Umbilical cord (tissue), 2 donors: ENCODE measurements around the gene EFHD1. TPM values are rescaled to one million over a fixed set of nuclear protein-coding genes. Genes with fewer than 3 reads are reported as not detected.
A peak's percentile ranks its signal among the peaks of the same experiment; 100 is the strongest.
"Not testable (repeated sequence)": the region's sequence is repeated elsewhere in the genome, so short reads cannot be mapped to it uniquely, and the experiment has no call there.

Source experiments
- DNase-seq: peaks from one replicate; pipeline ENCODE4 v3.0.0-alpha.2; 2015; ENCODE audit warnings: low spot score
- total RNA-seq: library from RNA; depleted of rRNA; stranded (reverse); fragments of >200 nt; gene quantifications from one replicate; pipeline ENCODE4 v1.2.3, GENCODE V29; 2014; ENCODE audit warnings: low replicate concordance; ENCODE audit not compliant: insufficient read depth

The EFHD1 gene
- total RNA-seq, 1 donor from 2014 or later: 1.2 TPM

DNA sequence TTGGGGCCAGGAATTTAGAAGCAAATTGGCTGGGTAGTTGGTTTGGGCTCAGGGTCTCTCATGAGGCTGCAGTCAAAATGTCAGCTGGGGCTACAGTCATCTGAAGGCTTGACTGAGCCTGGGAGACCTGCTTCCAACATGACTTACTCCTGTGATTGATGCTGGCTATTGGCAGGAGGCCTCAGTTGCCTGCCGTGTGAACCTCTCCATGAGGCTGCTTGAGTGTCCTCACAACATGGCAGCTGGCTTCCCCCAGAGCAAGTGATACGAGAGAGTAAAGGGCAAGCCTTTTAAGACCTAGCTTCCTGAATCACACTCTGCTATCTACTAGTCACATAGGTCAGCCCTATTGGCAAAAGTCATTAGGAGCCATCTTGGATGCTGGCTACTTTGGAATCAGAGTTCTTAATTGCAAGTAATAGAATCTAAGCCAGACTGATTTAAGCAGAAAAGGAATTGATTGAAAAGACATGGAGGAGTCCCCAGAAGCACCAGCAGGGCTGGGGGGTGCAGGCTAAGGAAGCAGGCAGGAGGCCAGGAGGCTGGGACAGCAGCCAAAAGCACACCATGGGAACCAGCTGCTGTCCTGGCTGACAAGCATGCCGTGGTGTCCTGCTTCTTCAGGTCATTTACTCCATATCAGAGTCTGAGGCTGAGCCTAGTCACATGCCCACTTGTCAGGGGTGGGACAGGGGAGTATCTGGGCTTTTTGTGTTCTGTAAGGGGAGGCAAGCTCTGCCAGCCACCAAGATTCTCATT lies 55.9 kb downstream of the EFHD1 start:
- DNase-seq: no peak

GRCh38 chr2:232691117-232691516 lies 57.7 kb downstream of the EFHD1 start:
- not testable (repeated sequence) for DNase-seq

GRCh38 chr2:232693344-232693743 lies 59.9 kb downstream of the EFHD1 start:
- DNase-seq: no peak

DNA sequence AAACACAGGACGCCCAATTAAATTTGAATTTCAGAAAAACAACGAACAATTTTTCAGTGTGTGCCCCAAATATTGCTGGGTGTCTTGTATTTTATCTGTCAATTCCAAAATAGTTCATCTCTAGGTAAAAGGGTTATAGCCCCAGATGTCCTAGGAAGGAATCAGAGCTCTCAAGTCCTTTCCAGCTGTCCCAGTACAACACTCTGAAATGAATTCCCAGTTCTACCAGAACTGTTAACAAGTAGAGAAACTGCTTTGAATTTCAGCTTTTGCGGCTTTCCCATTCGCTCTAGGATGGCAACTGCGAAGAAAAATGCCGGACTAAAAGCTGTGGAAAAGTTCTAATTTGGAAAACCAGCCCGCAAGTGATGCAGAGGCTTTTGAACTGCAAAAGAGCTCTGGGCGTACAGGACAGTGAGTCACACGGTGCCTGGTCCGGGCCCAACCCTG lies 63.2 kb downstream of the EFHD1 start:
- no peak for DNase-seq

- peak; percentile 97 for DNase-seq
Observed at GRCh38 chr2:232697059-232697806, 63.8 kb downstream of the EFHD1 start, which contains the start of gene GIGYF2. Gene GIGYF2, plus strand, starts transcription at chr2:232697331. Its CDS starts 37,867 bp downstream, at chr2:232735198.

DNA sequence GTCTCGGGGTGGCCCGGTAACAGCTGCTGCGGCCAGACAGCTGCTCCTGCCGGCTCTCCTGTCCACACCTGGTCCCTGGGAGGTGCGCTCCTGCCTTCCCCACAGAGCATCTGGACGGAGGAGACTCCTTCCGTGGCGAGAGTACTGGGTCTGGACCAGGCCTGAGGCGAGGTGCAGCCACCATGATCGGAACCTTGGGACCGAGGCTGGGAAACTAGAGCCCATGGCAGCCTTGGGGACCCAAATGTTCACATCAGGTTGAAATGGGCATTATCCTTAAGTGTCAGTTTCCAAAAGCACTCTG lies 64.4 kb downstream of the EFHD1 start:
- no peak for DNase-seq

DNA sequence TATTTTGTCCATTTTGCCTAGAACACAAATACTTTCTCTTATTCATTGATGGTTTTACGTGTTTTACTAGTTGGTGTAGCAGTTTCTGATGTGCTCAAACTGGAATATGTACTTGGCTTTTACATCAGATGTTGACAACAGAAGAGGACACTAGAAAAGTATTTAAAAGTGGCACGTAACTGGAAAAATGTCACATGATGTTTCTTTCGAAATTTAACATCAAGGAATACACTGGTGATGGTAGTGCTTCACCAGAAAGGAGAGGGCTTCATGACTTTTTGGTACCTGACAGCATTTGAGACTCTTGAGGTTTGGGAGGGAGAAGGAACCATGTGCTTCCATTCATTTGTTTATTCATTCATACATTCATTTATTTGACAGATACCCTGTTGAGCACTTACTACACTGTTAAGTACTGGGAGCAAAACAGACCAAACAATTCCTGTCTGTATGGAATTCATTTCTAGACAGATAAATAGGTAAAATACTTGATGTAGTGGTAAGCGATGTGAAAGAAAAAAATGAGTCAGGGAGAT lies 65.2 kb downstream of the EFHD1 start:
- no peak for DNase-seq

- DNase-seq: no peak
Observed at GRCh38 chr2:232699110-232699509, 65.7 kb downstream of the EFHD1 start.

- DNase-seq: no peak
Observed at GRCh38 chr2:232700154-232700553, 66.8 kb downstream of the EFHD1 start.

DNA sequence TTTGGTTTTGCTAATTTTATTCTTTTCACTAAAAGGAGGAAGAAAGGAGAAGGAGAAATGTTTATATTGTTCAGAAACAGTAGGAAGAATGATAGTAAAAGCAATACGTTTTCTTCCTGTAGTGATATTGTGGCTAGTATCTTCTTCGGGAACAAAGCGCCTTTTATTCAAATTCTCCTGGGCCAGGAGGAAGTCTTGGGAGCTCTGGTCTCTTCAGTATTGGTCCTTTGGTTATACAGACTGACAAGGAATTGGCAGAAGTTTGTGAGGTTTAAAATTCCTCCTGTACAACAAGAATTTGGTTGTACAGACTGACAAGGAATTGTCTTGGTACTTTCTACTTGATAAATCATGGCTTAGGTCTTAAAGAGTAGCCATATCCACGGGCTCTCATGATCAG lies 73.7 kb downstream of the EFHD1 start:
- DNase-seq: no peak

DNA sequence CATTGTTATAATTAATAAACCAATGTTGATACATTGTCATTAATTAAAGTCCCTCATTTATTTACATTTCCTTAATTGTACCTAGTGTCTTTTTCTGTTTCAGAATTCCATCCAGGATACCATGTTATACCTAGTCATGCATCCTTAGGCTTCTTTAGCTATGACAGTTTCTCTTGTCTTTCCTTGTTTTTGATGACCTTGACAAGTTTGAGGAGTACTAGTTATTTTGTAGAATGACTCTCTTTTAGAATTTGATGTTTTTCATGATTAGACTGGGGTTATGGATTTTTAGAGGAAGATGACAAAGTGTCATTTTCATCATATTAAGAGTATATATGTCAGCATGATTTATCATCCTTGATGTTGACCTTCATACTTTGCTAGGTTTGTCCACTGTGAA lies 80.1 kb downstream of the EFHD1 start:
- no peak for DNase-seq

GRCh38 chr2:232714969-232715368 lies 81.6 kb downstream of the EFHD1 start:
- DNase-seq: no peak

GRCh38 chr2:232720056-232720455 lies 86.7 kb downstream of the EFHD1 start:
- DNase-seq: not testable (repeated sequence)

DNA sequence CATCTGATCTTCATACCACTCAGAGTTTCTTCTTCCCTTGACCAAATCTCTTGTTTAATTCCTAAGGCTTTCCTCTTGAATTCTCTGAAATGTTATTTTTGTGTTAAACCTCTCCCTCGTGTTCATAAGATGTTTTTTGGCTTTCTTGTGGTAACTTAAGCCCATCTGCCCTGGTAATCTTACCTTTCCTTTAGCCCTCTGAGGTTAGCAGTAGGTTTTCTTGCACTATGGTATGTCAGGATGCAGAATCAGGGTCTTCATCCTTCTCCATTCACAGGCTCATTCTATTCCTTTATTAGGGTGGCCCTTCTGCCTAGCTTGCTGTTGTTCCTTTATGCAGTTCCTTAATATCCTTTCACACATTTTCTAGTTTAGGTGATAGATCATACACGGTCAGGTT lies 87.9 kb downstream of the EFHD1 start:
- DNase-seq: no peak

DNA sequence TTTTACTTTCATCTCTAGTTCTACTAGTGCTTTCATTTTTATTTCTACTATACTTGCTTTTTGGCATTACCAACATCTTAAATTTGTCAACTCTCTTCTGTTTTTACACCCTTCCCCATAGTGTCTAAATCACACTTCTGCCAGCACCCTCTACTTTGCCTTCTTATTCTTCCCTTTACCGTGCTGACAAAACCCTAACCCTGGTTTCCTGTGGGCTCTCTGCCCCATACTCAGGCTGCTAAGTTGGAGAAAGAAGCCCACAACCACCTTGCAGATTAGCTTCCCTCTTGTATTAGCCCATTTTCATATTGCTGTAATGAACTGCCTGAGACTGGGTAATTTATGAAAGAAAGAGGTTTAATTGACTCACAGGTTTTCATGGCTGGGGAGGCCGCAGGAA lies 88.5 kb downstream of the EFHD1 start:
- no peak for DNase-seq

DNA sequence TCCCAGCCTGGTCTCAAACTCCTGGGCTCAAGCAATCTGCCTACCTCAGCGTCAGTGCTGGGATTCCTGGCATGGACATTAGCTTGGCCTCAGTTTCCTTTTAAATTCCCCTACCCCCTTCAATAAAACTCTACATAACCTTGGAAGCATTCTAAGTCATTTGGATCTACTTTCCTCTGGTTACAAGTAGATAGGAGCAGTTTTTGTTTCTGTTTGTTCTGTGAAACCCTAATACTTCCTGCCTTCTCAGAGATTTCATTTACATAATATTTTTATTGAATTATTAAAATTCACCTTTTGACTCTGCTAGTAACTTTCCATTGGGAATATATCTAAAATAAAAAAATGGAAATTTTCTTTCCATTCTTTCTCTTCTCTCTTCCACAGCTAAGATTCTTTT lies 89.6 kb downstream of the EFHD1 start:
- no peak for DNase-seq

DNA sequence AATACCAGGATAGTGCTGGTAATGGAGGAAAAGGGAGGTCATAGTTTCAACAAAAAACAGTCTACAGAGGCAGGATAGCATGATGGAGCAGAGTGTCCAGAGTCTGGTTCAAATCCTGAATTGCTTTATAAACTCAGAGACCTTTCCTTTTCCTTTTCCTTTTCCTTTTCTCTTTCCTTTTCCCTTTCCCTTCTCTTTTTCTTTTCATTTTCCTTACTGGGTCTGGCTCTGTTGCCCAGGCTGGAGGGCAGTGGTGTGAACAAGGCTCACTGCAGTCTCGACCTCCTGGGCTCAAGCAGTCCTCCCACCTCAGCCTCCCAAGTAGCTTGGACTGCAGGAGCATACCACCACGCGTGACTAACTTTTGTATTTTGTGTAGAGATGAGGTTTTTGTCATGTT lies 95.4 kb downstream of the EFHD1 start:
- DNase-seq: no peak

- no peak for DNase-seq
Observed at GRCh38 chr2:232731470-232731869, 98.1 kb downstream of the EFHD1 start.

Other genes starting within 250 kb of the EFHD1 start
- gene ALPG, start 226.8 kb upstream of the EFHD1 start, total RNA-seq: not detected
- gene ALPI, start 177.5 kb upstream of the EFHD1 start, total RNA-seq: 2.9 TPM
- gene ECEL1, start 145.8 kb upstream of the EFHD1 start, total RNA-seq: 3.9 TPM
- gene PRSS56, start 113.2 kb upstream of the EFHD1 start, total RNA-seq: not detected
- 1.7 TPM for gene CHRND, start 107.4 kb upstream of the EFHD1 start, total RNA-seq
- not detected for gene CHRNG, start 93.9 kb upstream of the EFHD1 start, total RNA-seq
- gene TIGD1, start 83.0 kb upstream of the EFHD1 start, total RNA-seq: 1.7 TPM
- gene EIF4E2, start 82.9 kb upstream of the EFHD1 start, total RNA-seq: 25.8 TPM
- 93.2 TPM for gene GIGYF2, start 63.7 kb downstream of the EFHD1 start, total RNA-seq
- 6.3 TPM for gene KCNJ13, start 143.0 kb downstream of the EFHD1 start, total RNA-seq
- 0.24 TPM for gene SNORC, start 236.7 kb downstream of the EFHD1 start, total RNA-seq